GM21717 (cell line): ENCODE results near the gene MRGPRD.
"Not testable (repeated sequence)": the region's sequence is repeated elsewhere in the genome, so short reads cannot be mapped to it uniquely, and the experiment has no call there.

Source experiments
- ATAC-seq: cut with Tn5 transposase; IDR thresholded peaks from one replicate; pipeline ENCODE4 v1.9.1; 2021; ENCODE audit warnings: mild to moderate bottlenecking, moderate library complexity; ENCODE audit not compliant: unreplicated experiment

Gene MRGPRD

GRCh38 chr11:69006816-69007215 lies 26.0 kb upstream of the MRGPRD start:
- ATAC-seq: no peak

DNA sequence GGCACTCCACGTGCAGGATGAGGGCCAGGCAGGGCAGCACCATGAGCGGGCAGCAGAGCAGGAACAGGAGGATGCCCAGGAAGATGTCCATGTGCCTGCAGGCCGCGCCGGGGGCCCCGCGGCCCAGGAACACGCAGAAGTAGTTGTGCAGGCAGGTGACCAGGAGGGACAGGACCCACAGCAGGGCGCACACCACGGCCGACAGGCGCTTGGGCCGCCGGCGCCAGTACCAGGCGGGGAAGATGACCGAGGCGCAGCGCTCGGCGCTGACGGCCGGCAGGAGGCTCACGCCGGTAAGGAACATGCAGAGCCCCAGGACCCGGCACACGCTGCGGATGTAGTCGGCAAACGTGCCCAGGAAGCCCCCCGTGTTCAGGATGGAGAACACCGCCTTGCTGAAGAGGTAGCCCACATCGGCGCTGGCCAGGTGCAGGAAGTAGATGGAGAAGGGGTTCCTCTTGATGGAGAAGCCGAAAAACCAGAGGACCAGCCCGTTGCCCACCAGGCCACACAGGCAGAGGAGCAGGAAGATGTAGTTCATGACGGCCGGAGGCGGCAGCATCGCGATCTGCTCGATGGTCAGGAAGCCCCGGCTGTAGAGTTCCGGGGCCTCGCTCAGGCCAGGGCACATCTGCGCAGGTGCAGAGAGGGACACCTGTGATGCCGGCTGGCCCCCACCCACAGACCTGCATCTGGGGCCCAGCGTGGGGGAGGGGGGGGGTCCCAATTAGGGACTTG lies 25.0 kb upstream of the MRGPRD start:
- ATAC-seq: no peak

DNA sequence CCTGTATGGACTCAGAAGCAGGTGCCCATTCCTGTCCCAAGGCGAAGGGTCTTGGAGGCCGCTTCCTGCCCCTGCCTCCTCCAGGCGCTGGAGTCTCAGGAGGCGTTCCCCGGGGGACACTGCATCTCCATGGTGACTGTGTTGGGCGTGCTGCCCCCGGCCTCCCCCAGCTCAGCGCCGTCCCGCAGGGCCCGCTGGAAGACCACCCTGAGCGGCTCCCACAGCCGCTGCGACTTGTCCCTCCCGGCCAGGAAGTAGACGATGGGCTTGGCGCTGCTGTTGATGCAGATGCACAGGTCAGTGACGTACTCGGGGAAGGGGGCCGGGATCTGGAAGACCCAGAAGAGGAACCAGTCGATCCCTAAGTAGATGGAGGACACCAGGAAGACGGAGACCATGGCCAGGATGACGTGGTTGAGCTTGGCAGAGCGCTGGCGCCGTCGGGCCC lies 24.4 kb upstream of the MRGPRD start:
- ATAC-seq: no peak

DNA sequence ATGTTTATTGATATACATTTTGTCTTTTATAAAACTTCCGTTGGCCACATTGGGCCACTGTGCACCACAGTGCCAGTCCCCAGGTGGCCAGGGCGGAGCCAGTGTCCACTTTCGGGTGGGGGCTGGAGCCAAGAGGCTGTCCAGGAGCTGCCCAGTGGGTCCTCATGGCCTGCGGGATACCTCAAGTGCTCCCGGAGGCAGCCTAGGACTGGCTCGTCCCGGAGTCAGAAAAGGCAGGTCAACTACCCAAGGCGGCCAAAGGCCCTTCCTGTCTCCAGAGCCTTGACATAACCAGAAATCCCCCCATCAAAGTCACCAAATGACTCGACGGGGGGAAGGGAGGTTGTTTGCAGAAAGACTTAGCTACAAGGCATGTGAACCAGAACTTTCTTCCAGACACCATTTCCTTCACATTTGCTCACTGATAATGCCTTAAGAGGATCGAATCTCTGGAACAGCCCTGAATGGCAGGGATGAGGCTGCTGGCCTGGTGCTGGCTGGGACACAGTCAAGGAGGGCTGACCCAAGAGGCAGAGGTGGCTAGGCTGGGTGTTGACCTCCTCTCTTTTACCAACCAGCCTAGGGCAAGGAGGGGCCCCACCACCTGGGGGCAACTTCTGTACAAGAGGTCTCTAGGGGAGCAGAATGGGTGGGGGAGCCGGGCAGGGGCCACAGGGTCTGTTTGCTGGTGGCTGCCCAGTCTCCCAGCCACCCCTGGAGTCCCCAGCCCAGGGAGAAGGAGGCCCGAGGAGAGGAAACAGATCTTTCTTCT lies 23.8 kb upstream of the MRGPRD start:
- ATAC-seq: no peak

- no peak for ATAC-seq
Measured at GRCh38 chr11:69003866-69004367, 23.1 kb upstream of the MRGPRD start.

DNA sequence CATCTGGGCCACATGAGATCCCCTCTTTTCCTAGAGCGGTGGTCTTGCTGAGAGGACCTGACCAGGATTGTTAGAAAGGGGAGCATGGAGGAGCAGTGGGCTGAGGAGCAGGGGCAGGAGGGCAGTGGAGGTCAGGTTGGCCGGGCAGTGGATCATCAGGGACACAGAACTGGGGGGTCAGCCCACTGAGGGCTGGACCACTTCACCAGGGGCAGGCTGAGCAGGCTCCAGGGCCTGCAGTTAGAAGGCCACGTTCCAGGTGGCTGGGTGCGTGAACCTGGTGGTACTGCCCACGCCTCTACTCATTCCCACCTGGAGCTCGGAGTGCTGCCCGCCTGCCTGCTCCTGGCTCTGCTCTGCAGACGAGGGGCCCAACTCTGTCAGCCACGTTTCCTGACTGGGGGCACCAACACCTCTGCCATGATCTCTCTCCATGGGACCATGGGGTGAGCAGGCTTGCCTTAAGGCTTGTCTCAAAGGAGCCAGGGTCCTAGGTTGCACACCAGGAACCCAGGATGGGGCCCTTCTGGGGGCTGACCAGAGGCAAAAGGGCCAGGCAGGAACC lies 22.6 kb upstream of the MRGPRD start:
- no peak for ATAC-seq

- ATAC-seq: no peak
Measured at GRCh38 chr11:69002570-69003231, 21.9 kb upstream of the MRGPRD start.

GRCh38 chr11:69002110-69002569 lies 21.4 kb upstream of the MRGPRD start:
- no peak for ATAC-seq

DNA sequence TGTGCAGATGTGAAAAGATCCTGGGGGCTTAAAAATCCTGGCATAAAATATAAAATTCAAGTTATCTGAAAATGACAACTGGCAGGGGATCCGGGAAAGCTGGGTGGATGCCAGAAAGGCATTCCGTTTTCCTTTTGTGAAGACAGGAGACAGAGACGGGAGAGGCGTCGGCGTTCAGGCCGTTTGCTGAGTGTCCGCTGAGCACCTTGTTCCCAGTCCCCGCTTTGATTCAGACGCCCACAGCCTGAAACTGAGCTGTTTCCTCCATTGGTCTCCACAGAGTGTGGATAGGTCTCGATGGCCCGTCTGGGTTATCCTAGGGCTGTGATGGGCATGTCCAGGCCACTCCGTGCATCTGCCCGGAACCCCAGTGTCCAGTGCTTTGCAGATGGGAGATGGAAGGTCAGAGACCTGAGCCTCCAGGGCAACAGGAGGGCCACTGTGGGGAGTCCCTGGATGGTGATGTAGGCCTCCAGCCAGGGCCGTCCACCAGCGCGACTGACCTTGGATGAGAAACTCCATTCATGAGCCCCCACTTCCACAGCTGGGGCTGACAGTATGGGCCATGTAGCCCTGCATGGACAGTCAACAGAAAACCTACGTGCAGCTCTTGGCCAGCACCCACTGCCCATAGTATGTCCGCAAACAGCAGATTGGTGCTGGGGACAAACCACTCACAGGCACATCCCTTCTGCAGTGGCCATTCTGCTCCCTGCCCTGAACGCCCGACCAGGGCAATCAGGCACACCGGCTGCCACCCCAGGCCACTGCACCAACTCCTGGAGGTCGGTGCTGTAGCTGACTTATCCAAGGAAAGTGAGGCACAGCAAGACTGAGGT lies 20.7 kb upstream of the MRGPRD start:
- ATAC-seq: no peak

- no peak for ATAC-seq
Measured at GRCh38 chr11:69000831-69001242, 20.1 kb upstream of the MRGPRD start.

GRCh38 chr11:69000391-69000790 lies 19.6 kb upstream of the MRGPRD start:
- ATAC-seq: no peak

DNA sequence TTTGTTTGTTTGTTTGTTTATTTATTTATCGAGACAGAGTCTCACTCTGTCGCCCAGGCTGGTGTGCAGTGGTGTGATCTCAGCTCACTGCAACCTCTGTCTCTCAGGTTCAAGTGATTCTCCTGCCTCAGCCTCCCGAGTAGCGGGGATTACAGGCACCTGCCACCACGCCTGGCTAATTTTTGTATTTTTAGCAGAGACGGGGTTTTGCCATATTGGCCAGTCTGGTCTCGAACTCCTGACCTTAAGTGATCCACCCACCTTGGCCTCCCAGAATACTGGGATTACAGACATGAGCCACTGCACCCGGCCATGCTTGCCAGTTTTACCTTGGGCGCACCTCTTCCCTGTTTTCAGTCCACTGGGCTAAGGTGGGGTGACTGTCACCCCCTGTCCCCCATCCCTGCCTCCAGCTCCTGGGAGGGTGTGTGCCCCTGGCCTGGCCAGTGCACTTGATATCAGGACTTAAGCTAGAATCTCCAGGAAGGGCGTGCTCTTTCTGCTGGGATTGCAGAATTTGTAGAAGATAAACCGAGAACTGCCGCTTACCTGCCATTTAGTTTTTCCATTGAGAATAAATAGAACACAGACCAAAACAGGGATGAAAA lies 19.1 kb upstream of the MRGPRD start:
- not testable (repeated sequence) for ATAC-seq

DNA sequence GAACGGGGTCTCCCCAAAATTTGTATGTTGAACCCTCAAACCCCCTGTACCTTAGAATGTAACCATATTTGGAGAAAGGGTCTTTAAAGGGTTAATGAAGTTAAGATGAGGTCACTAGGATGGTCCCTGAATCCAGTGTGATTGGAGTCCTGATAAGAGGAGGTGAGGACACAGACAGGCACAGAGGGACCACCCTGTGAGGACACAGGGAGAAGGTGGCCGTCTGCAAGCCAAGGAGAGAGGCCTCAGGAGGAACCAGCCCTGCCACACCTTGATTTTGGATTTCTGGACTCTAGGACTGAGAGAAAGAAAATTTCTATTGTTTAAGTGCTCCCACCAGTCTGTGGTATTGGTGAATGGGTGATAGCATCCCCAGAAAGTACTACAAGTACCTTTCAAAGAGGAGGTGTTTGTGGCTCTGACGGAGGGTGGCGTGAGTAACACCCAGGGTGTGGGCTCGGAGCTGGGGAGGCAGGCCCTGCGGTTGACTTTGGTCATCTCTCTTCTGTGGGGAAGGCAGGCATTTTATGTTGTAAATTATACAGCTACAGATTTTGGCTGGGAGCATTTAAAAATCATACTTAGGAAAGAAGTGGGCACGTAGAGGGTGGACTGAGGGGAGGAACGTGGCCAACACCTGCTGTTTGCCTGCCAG lies 18.4 kb upstream of the MRGPRD start:
- ATAC-seq: no peak

DNA sequence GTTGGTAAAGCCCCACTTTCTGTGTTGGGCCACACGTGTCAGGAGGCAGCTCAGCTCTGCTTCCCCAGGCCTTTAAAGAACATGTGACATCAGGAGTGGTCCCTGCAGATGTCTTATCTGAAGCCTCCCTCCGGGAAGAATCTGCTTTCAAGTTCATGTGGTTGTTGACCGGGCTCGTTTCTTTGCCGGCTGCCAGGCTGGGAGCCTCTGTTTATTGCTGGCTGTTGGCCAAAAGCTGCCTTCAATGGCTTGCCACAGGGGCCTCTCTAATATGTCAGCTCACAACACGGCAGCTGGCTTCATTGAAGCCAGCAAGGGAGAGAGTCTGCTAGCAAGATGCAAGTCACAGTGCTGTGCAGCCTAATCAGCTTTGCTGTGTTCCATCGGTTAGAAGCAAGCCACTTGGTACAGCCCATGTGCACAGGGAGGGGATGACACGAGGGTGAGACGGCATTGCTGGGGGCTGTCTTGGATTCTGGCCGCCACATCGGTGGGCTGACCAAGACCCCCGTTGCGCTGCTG lies 17.7 kb upstream of the MRGPRD start:
- ATAC-seq: no peak

DNA sequence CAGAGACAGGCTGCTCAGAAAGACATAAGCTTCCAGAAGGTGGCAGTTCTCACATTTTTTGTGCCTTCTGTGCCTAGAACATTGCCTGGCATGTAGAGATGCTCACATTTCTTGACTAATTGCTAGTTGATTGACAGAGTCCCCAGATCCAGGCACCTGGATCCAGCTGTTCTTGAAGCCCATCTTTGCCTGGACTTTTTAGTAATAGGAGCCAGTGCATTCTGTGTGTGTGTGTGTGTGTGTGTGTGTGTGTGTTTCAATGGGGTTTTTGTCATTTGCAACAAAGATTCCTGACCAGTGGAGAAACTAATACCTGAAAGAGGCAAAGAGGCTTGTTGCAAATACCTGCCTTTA lies 17.2 kb upstream of the MRGPRD start:
- no peak for ATAC-seq

DNA sequence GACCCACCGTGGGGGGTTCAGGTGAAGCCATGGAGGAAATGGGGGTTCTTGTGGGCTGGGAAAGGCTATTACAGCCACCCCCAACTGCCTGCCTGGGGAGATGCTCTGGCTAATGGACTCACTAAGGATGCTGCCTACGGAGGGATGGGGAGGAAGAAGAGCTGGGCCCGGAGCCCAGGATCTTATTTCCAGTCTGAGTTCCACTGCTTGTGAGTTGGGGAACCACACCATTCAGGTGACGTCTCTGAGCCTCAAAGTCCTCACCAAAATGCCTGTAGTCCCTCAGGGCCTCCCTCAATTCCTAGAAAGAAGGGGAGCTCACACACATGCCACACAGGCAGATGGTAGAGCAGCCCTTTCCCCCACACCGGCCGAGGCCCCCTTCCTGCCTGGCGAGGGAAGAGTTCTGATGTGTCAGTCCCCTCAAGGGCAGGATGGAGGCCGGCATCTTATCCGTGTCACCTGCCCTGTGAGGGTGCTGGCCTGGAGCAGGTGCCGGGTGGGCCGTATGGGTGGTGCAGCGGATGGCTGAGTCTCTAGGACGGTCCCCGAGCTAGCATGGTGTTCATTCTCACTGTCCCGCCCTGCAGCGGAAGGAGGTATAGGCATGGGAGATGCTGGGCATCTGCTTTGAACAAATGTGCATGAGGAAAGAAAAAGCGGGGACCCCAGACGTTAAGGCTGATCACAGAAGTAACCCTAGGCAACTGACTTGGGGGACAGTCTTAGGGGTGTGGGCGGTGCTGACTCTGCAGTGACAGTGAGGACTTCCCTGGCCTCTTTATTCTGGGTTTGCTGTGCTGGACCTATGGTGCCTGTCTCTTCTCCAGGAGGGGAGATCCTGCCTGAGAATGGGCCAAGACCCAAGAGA lies 16.6 kb upstream of the MRGPRD start:
- no peak for ATAC-seq

DNA sequence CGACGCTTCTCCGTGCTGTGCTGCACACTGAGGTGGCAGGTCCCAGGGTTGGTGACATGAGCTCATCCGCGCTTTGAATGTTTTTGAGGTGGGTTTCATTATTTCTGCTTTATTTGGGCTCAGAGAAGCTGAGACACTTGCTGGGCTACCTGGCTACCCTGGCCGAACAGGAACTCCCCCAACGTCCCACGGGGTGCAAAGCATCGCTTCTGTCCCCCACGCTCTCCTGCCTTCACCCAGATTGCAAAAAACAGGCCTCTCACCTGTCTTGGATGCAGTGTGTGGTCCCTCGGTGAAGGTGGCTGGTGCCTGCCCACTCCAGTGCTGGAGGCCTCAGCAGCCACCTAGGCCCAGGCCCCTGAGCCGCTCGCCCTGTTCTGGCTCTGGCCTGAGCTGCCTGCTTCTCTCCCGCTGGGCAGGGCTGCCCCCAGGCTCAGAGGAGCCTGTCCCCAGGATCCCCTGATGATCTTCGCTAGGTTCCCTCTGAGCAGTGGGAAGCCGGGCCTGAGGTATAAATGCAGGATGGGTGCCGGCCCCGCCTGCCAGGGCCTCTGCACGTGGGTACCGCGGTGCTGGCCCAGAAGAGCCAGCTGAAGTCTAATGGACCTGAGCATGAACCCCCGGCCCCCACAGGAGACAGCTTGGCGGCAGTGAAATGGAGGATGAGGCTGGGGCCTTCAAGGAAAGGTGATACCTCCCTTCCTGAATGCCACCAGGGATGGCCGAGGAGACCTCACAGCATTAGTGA lies 15.8 kb upstream of the MRGPRD start:
- ATAC-seq: no peak

- no peak for ATAC-seq
Measured at GRCh38 chr11:68994894-68995285, 14.1 kb upstream of the MRGPRD start.
